Stimulated activated CD4-positive, alpha-beta T cell treated with anti-CD3 and anti-CD28 coated beads, Interleukin-2, amount 100 ng/mL, for 4 hours (primary cell): ENCODE results near the gene FMO4.
"Not testable (repeated sequence)": the region's sequence is repeated elsewhere in the genome, so short reads cannot be mapped to it uniquely, and the experiment has no call there.

Source experiments
- DNase-seq: peaks from one replicate; pipeline ENCODE4 v3.0.0-alpha.2; 2020; ENCODE audit warnings: low read depth

FMO4 gene

GRCh38 chr1:171334024-171334640, 20.1 kb downstream of the FMO4 start:
- no peak for DNase-seq

GRCh38 chr1:171335964-171336363, 22.0 kb downstream of the FMO4 start:
- DNase-seq = no peak

DNA sequence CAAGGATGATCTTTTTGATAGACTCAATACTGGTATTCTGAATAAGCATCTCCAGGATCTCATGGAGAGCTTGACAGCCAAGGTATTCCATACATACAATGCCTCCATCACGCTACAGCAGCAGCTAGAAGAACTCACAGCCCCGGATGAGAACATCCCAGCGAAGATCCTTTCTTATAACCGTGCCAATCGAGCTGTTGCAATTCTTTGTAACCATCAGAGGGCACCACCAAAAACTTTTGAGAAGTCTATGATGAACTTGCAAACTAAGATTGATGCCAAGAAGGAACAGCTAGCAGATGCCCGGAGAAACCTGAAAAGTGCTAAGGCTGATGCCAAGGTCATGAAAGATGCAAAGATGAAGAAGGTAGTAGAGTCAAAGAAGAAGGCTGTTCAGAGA, 25.4 kb downstream of the FMO4 start:
- DNase-seq = not testable (repeated sequence)

- no peak for DNase-seq
Observed at GRCh38 chr1:171343727-171344472, 29.9 kb downstream of the FMO4 start.

DNA sequence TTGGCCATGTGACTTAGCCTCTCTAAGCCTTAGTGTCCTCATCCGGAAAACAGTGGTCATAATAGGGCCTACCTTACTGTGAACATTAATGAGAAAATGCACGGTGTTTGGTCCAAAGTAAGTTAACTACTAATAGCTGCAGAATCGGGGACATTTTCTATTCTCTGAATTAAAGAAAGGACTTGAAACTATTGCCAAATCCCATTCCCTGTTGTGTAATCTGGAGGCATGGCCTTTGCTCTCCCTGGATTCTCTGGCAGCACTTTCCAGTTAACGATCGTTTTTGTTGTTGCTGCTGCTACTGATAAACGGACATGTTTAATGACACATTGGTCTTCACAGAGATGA, 30.5 kb downstream of the FMO4 start:
- no peak for DNase-seq

- no peak for DNase-seq
Observed at GRCh38 chr1:171345536-171345935, 31.6 kb downstream of the FMO4 start.

DNA sequence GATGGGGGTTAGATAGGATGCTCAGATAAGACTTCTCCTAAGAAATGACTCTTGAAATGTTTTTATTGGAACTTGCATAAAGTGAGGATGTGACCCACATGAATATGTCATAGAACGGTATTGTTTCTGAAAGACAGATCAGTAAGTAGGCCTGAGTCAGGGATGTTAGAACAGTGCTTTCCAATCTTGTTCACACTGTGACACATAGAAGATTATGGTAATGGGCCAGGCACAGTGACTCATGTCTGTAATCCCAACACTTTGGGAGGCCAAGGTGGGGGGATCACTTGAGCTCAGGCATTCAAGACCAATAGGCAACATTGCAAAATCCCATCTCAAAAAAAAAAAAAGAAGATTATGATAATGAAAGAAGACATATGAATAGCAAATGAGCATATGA, 32.9 kb downstream of the FMO4 start:
- no peak for DNase-seq

GRCh38 chr1:171350594-171350993, 36.6 kb downstream of the FMO4 start:
- DNase-seq = no peak

DNA sequence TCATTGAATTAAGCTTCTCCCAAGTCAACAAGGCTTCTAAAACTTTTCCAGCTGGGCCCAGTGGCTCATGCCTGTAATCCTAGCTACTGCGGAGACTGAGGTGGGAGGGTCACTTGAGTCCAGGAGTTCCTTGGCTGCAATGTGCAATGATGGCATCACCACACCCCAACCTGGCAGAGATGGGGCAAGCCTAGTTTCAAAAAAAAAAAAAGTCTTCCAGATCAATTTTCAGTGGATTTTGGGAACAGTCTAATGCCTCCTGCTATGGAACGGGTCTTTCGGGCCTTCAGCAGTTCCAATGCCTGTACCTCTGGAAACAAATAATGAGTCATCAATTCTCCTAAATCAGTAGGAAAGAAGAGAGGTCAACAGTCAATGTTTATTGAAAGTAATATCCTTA, 38.0 kb downstream of the FMO4 start:
- DNase-seq = no peak

- no peak for DNase-seq
Observed at GRCh38 chr1:171352554-171352953, 38.6 kb downstream of the FMO4 start.

DNA sequence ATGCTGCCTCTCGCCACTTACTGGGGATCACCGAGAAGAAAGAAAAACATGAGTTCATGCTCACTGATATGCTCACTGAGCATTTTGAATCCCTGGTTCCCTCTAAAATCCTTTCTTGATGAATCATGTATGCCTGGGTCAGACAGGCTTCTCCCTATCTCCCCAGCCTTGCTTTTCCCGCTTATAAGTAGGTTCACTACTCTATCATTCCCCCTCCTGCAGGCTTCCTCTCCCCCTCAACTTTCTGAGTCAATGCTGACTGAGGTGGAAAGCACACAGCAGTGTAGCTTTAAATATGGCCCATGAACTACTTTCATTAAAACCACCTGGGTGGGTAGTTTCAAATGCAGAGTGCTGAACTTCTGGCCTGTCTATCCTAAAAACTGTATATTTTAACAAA, 41.7 kb downstream of the FMO4 start:
- no peak for DNase-seq

- no peak for DNase-seq
Observed at GRCh38 chr1:171357179-171357578, 43.2 kb downstream of the FMO4 start.

- not testable (repeated sequence) for DNase-seq
Observed at GRCh38 chr1:171359355-171359648, 45.3 kb downstream of the FMO4 start.

DNA sequence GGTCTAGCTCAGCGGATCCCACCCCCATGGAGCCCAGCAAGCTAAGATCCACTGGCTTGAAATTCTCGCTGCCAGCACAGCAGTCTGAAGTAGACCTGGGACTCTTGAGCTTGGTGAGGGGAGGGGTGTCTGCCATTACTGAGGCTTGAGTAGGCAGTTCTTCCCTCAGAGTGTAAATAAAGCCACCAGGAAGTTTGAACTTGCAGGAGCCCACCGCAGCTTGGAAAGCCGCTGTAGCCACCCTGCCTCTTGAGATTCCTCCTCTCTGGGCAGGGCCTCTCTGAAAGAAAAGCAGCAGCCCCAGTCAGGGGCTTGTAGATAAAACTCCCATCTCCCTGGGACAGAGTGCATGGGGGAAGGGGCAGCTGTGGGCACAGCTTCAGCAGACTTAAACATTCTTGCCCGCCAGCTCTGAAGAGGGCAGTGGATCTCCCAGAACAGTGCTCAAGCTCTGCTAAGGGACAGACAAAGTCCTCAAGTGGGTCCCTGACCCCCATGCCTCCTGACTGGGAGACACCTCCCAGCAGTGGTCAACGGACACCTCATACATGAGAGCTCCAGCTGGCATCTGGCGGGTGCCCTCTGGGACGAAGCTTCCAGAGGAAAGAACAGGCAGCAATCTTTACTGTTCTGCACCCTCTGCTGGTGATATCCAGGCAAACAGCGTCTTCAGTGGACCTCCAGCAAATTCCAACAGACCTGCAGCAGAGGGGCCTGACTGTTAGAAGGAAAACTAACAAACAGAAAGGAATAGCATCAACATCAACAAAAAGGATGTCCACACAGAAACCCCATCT, 45.9 kb downstream of the FMO4 start:
- not testable (repeated sequence) for DNase-seq

DNA sequence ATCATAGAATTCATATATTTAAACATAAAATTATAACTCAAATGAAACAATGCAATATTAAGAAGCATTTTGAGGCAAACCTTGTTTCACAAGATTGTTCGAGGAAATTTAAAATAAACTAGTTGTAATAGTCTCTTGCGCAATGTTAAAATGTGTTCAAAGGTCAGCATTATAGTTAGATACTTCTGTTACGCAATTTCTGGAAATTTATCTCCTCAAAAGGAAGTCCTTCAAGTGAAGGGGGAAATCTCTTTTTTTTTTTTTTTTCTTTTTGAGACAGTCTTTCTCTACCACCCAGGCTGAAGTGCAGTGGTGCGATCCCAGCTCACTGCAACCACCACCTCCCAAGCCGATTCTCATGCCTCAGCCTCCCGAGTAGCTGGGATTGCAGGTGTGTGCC, 52.1 kb downstream of the FMO4 start:
- no peak for DNase-seq

DNA sequence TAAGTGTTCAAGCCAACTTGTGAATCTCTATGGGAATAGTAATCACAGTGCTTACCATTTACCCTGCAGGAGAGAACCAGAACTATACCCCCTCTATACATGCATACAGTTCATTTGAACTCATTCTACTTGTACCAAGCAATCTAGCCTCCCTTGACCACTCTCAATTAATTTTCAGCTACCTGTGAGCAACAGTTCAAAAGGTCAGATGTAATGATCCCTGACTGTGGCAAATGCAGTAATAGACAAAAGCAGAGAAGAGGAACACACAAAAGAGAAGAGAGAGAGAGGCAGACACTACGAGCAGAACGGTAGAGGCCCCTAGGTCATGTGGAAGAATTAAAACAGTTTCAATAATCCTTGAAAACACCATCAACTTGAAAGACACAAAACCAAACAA, 52.8 kb downstream of the FMO4 start:
- DNase-seq = no peak

DNA sequence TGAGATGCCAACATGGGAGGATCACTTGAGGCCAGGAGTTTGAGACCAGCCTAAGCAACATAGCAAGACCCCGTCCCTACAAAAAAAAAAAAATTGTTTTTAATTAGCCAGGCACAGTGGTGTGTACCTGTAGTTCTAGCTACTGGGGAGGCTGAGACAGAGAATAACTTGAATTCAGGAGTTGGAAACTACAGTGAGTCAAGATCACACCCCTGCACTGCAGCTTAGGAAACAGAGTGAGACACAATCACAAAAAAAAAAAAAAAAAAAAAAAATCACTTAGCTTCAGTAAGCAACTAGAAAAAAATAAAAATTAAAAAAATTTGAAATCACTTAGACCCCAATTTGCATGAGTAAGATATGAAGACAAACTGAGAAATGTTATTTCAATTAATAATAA, 53.5 kb downstream of the FMO4 start:
- no peak for DNase-seq

GRCh38 chr1:171372418-171373084, 58.6 kb downstream of the FMO4 start:
- no peak for DNase-seq

DNA sequence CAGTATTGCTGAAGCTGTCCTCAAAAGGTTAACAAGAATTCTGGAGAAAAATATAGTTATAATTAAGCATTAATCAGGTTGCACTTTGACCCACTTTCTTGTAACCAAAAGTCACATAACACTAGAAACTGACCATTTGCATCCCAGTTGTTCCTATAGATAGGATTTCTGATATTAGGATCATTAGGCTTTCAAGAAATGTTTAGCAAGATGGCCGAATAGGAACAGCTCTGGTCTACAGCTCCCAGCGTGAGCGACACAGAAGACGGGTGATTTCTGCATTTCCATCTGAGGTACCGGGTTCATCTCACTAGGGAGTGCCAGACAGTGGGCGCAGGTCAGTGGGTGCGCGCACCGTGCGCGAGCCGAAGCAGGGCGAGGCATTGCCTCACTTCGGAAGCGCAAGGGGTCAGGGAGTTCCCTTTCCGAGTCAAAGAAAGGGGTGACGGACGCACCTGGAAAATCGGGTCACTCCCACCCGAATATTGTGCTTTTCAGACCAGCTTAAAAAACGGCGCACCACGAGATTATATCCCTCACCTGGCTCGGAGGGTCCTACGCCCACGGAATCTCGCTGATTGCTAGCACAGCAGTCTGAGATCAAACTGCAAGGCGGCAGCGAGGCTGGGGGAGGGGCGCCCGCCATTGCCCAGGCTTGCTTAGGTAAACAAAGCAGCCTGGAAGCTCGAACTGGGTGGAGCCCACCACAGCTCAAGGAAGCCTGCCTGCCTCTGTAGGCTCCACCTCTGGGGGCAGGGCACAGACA, 59.6 kb downstream of the FMO4 start:
- DNase-seq = not testable (repeated sequence)

GRCh38 chr1:171379846-171380245, 65.9 kb downstream of the FMO4 start:
- no peak for DNase-seq

DNA sequence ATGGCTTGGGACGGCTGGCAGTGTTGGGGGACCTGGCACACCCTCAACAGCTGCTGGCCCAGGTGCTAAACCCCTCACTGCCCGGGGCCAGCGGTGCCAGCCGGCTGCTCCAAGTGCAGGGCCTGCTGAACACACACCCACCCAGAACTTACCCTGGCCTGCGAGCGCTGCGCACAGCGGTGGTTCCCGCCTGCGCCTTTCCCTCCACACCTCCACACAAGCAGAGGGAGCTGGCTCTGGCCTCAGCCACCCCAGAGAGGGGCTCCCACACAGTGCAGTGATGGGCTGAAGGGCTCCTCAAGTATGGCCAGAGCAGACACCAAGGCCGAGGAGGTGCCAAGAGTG, 67.9 kb downstream of the FMO4 start:
- DNase-seq = no peak

DNA sequence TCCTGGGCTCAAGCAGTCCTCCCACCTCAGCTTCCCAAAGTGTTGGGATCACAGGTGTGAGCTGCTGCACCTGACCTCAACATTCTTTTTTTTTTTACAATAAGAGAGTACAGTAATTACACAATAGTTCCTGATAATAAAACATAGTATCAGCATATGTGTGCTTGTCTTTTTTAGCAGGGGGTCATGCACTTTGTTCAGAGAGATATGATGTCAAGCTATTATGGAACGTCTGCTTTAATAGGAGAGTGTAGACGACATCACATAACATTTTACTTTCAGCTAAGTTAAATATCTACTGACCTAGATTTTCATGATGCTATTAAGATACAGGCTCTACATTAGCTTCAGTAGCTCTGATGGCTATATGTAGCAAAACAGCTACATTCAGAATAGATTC, 70.5 kb downstream of the FMO4 start:
- DNase-seq = no peak
